Neuronal stem cell (in vitro differentiated cells): ENCODE measurements around the gene WDR5B.
"Not testable (repeated sequence)": the region's sequence is repeated elsewhere in the genome, so short reads cannot be mapped to it uniquely, and the experiment has no call there.

Source experiments
- DNase-seq: peaks from one replicate; pipeline ENCODE4 v3.0.0-alpha.2; 2013; ENCODE audit warnings: low spot score
- H2AFZ ChIP-seq: one replicate; pipeline ENCODE4 v1.6.1; 2013; ENCODE audit warnings: mild to moderate bottlenecking, low read length, inconsistent platforms
- H2AK5ac ChIP-seq: 2 replicates; pipeline ENCODE4 v1.6.1; 2013; ENCODE audit warnings: low read depth, mild to moderate bottlenecking, inconsistent platforms, low read length, moderate library complexity, mixed read lengths
- H2BK120ac ChIP-seq: 2 replicates; pipeline ENCODE4 v1.6.1; 2013; ENCODE audit warnings: low read depth, mild to moderate bottlenecking, inconsistent platforms, low read length, moderate library complexity, mixed read lengths
- H2BK12ac ChIP-seq: one replicate; pipeline ENCODE4 v1.6.1; 2013; ENCODE audit warnings: low read length, inconsistent platforms
- H2BK15ac ChIP-seq: 2 replicates; pipeline ENCODE4 v1.6.1; 2013; ENCODE audit warnings: mild to moderate bottlenecking, low read length, inconsistent platforms, mixed read lengths
- H2BK5ac ChIP-seq: one replicate; pipeline ENCODE4 v1.6.1; 2013; ENCODE audit warnings: inconsistent platforms, mild to moderate bottlenecking, low read length, moderate library complexity
- H3K14ac ChIP-seq: one replicate; pipeline ENCODE4 v1.6.1; 2013; ENCODE audit warnings: low read length, inconsistent platforms
- H3K18ac ChIP-seq: 2 replicates; pipeline ENCODE4 v1.6.1; 2013; ENCODE audit warnings: low read length, inconsistent platforms
- H3K23ac ChIP-seq: 2 replicates; pipeline ENCODE4 v1.6.1; 2013; ENCODE audit warnings: low read depth, mild to moderate bottlenecking, mixed read lengths, low read length, inconsistent platforms; ENCODE audit not compliant: poor library complexity
- H3K27ac ChIP-seq: replicated peaks from 3 replicates; pipeline ENCODE4 v1.5.1; 2013; ENCODE audit warnings: low read length, inconsistent platforms
- H3K27me3 ChIP-seq, 3 experiments: 2 replicates each; pipeline ENCODE4 v1.6.1; 2013; ENCODE audit warnings: low read length in 3 of 3, mild to moderate bottlenecking in 2 of 3, inconsistent platforms in 1 of 3, low read depth in 1 of 3, mixed read lengths in 1 of 3, moderate library complexity in 1 of 3; ENCODE audit not compliant: control insufficient read depth in 3 of 3, insufficient read depth in 3 of 3
- H3K36me3 ChIP-seq, 2 donors: replicated peaks in 1 of 2; 2 replicates each; pipeline ENCODE4 v1.6.1; 2013; ENCODE audit warnings: low read length in 2 of 2; ENCODE audit not compliant: control insufficient read depth in 2 of 2, insufficient read depth in 2 of 2
- H3K4ac ChIP-seq: 2 replicates; pipeline ENCODE4 v1.6.1; 2013; ENCODE audit warnings: inconsistent platforms, mild to moderate bottlenecking, low read length, moderate library complexity
- H3K4me1 ChIP-seq, 2 donors: 1 replicate in 1 of 2; 2 replicates in 1 of 2; pipeline ENCODE4 v1.6.1; 2013; ENCODE audit warnings: low read length in 2 of 2, low read depth in 1 of 2; ENCODE audit not compliant: control insufficient read depth in 2 of 2, insufficient read depth in 1 of 2
- H3K4me2 ChIP-seq: one replicate; pipeline ENCODE4 v1.6.1; 2013; ENCODE audit warnings: mild to moderate bottlenecking, low read length, inconsistent platforms; ENCODE audit not compliant: insufficient read depth, poor library complexity, severe bottlenecking
- H3K4me3 ChIP-seq, 2 donors: 2 replicates each; pipeline ENCODE4 v1.5.1; 2013; ENCODE audit warnings: low read length in 2 of 2, mild to moderate bottlenecking in 2 of 2, inconsistent platforms in 1 of 2, moderate library complexity in 1 of 2
- H3K79me1 ChIP-seq: one replicate; pipeline ENCODE4 v1.6.1; 2013; ENCODE audit warnings: low read depth, mild to moderate bottlenecking, inconsistent platforms, low read length, moderate library complexity
- H3K9ac ChIP-seq: one replicate; pipeline ENCODE4 v1.6.1; 2013; ENCODE audit warnings: mild to moderate bottlenecking, low read depth, low read length, inconsistent platforms; ENCODE audit not compliant: poor library complexity
- H3K9me3 ChIP-seq, 2 donors: replicated peaks in 1 of 2; 2 replicates each; pipeline versions ENCODE3 to v1.6.1; 2013; ENCODE audit warnings: low read length in 2 of 2, mild to moderate bottlenecking in 2 of 2, inconsistent platforms in 1 of 2, low read depth in 1 of 2, mixed read lengths in 1 of 2, moderate library complexity in 1 of 2; ENCODE audit not compliant: control insufficient read depth in 2 of 2, insufficient read depth in 1 of 2
- H4K8ac ChIP-seq: one replicate; pipeline ENCODE4 v1.6.1; 2013; ENCODE audit warnings: low read depth, mild to moderate bottlenecking, inconsistent platforms, low read length, moderate library complexity
- H4K91ac ChIP-seq: one replicate; pipeline ENCODE4 v1.6.1; 2013; ENCODE audit warnings: low read length, low read depth, mild to moderate bottlenecking, inconsistent platforms; ENCODE audit not compliant: poor library complexity
- WGBS, 2 donors: extraction: QIAGEN DNeasy Blood & Tissue Kit; methylation state at CpG; one replicate each; pipeline ENCODE4 v1.1.7; 2013; ENCODE audit warnings: missing lambda C conversion rate in 2 of 2, mixed read lengths in 1 of 2; ENCODE audit not compliant: insufficient read length in 2 of 2, insufficient replicate concordance in 1 of 2; ENCODE audit errors: extremely low coverage in 2 of 2; 5-methylcytosine and 5-hydroxymethylcytosine counted together

WDR5B gene

GRCh38 chr3:122448218-122448617 is 32.4 kb upstream of the WDR5B start:
- no CpG with 5 or more reads among the region's 6 CpGs for WGBS, 2 donors
- not testable (repeated sequence) for H2BK5ac ChIP-seq, H3K4me2 ChIP-seq, H3K18ac ChIP-seq, H2AFZ ChIP-seq, H4K91ac ChIP-seq, H2BK12ac ChIP-seq, H3K9ac ChIP-seq, H3K9me3 ChIP-seq, H3K14ac ChIP-seq, H3K27ac ChIP-seq, H3K79me1 ChIP-seq, H4K8ac ChIP-seq, H2AK5ac ChIP-seq, DNase-seq, H2BK120ac ChIP-seq, H3K4me3 ChIP-seq, H3K4me1 ChIP-seq, H3K27me3 ChIP-seq, H2BK15ac ChIP-seq, H3K23ac ChIP-seq, H3K4ac ChIP-seq
- H3K36me3 ChIP-seq = peaks cover 17 to 77% of the 10 kb centered on the region in 2 donors

GRCh38 chr3:122444491-122444887 is 28.6 kb upstream of the WDR5B start:
- not testable (repeated sequence) for H3K4me3 ChIP-seq, H2BK15ac ChIP-seq, H3K9ac ChIP-seq, H2BK5ac ChIP-seq, H3K79me1 ChIP-seq, H4K91ac ChIP-seq, H3K27me3 ChIP-seq, H3K4me1 ChIP-seq, H2BK120ac ChIP-seq, H3K9me3 ChIP-seq, H3K18ac ChIP-seq, H3K4ac ChIP-seq, H2BK12ac ChIP-seq, H3K27ac ChIP-seq, H3K23ac ChIP-seq, H3K14ac ChIP-seq, DNase-seq, H3K4me2 ChIP-seq, H2AFZ ChIP-seq, H4K8ac ChIP-seq, H2AK5ac ChIP-seq
- H3K36me3 ChIP-seq = peaks cover 14 to 82% of the 10 kb centered on the region in 2 donors
- WGBS, 2 donors = no CpG with 5 or more reads among the region's 5 CpGs

- not testable (repeated sequence) for H3K4me3 ChIP-seq, H3K27ac ChIP-seq, H2AFZ ChIP-seq, H2BK15ac ChIP-seq, H3K9me3 ChIP-seq, H3K4me1 ChIP-seq, H4K91ac ChIP-seq, H2BK5ac ChIP-seq, DNase-seq, H3K4ac ChIP-seq, H3K79me1 ChIP-seq, H2BK120ac ChIP-seq, H3K23ac ChIP-seq, H3K4me2 ChIP-seq, H3K27me3 ChIP-seq, H3K18ac ChIP-seq, H2BK12ac ChIP-seq, H4K8ac ChIP-seq, H3K9ac ChIP-seq, H3K14ac ChIP-seq, H2AK5ac ChIP-seq
- WGBS, 2 donors = no CpG with 5 or more reads among the region's 11 CpGs
- peaks cover 14 to 82% of the 10 kb centered on the region in 2 donors for H3K36me3 ChIP-seq
Measured at GRCh38 chr3:122443762-122444490, 28.1 kb upstream of the WDR5B start.

DNA sequence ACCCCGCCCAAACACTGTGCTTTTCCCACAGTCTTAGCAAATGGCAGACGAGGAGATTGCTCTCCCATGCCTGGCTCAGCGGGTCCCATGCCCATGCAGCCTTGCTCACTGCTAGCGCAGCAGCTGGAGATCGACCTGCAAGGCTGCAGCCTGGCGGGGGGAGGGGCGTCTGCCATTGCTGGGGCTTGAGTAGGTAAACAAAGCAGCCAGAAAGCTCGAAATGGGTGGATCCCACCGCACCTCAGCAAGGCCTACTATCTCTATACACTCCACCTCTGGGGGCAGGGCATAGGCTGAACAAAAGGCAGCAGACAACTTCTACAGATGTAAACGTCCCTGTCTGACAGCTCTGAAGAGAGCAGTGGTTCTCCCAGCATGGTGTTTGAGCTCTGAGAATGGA is 27.2 kb upstream of the WDR5B start:
- Histone ChIP-seq H3K14ac (no peak overlapping the region), H3K23ac (peak overlapping the region; percentile 55), H3K4me3 (no peak overlapping the region), H3K27ac (no peak overlapping the region), H4K91ac (no peak overlapping the region), H3K18ac (no peak overlapping the region), H2BK15ac (no peak overlapping the region), H4K8ac (no peak overlapping the region), H3K4ac (no peak overlapping the region), H2AFZ (no peak overlapping the region), H3K9ac (no peak overlapping the region), H3K79me1 (peaks cover 2% of the 10 kb centered on the region), H2BK12ac (peak overlapping the region; percentile 97), H3K4me1 (peaks cover 0 to 2% of the 10 kb centered on the region in 2 donors), H2AK5ac (no peak overlapping the region), H2BK5ac (no peak overlapping the region), H2BK120ac (no peak overlapping the region), H3K4me2 (no peak overlapping the region), H3K27me3 (no peaks in the 10 kb centered on the region), H3K36me3 (peaks cover 14 to 83% of the 10 kb centered on the region in 2 donors), H3K9me3 (peaks cover 0 to 1% of the 10 kb centered on the region in 2 donors)
- no CpG with 5 or more reads among the region's 10 CpGs for WGBS, 2 donors
- DNase-seq = no peak
